Prostate gland (tissue), 2 donors: Measurements from ENCODE around the gene IL1RAPL1.

Experiments
- CTCF ChIP-seq, 4 experiments: fragments of 200-600 bp in 2 of 4; fragments of 450-650 bp in 2 of 4; sonication (generic) in 2 of 4; IDR thresholded peaks; 1 replicate in 3 of 4; 2 replicates in 1 of 4; pipeline ENCODE4 v1.5.1; 2016 to 2019; ENCODE audit warnings: antibody characterized with exemption in 4 of 4, mild to moderate bottlenecking in 2 of 4, moderate library complexity in 2 of 4
- POLR2A ChIP-seq: fragments of 450-650 bp; IDR thresholded peaks from one replicate; pipeline ENCODE4 v1.6.1; 2016; ENCODE audit warnings: antibody characterized with exemption, mild to moderate bottlenecking
- POLR2AphosphoS5 ChIP-seq: sonication (generic); formaldehyde crosslinking; IDR thresholded peaks from one replicate; pipeline ENCODE4 v1.6.1; 2017; ENCODE audit warnings: antibody characterized with exemption

GRCh38 chrX:28757290-28757689 lies 170.0 kb downstream of the IL1RAPL1 start:
- TF ChIP-seq CTCF (IDR thresholded peaks at IDR 0.05), result no peak
- TF ChIP-seq POLR2A, result no peak
- no peak for TF ChIP-seq POLR2AphosphoS5
